ENCODE measurements around the gene ARRDC5. TPM values are rescaled to one million over a fixed set of nuclear protein-coding genes. Genes with fewer than 3 reads are reported as not detected.

ARRDC5 gene
- total and polyA plus RNA-seq, 2 of the 8 experiments (the other 6 are each of a cell fraction or from before 2014, with no cell fraction given), result not detected

DNA sequence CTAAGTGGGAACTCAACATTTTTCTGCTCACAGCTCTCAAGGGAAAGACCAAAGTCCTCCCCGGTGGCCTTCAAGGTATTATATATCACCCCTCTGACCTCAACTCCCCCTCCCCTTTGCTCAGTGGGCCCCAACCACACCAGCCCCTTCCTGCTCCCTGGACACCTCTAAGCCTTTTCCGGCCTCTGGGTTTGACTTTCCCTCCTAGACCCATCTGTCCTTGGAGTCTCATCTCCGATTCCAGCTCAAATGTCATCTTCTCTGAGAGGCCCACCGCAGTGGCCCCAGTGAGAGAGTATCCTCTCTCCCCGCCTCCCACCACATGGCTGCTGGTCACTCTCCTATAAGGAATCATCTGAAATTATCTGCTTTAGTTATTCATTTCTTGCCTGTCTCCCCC lies 5.7 kb upstream of the ARRDC5 start:
- no peak overlapping the region for H4K8ac ChIP-seq (ENCODE audit: extremely low read depth, insufficient read depth, low read length)
- no peak overlapping the region for H3K56ac ChIP-seq (replicated peaks; ENCODE audit: insufficient read length, low read depth, low read length)
- H3K79me1 ChIP-seq (ENCODE audit: low read depth, low read length), result 0 out of 2 replicates have a peak, but pooled peaks cover 2% of the 10 kb centered on the region
- H3K23me2 ChIP-seq (ENCODE audit: low read depth, low read length), result peaks cover 8% of the 10 kb centered on the region
- whole genome bisulfite sequencing, 2 experiments (ENCODE audit: extremely low coverage in 1 of 2, insufficient coverage in 1 of 2, insufficient read length in 1 of 2, insufficient replicate concordance in 2 of 2, low coverage in 1 of 2, low lambda C conversion rate in 2 of 2, missing lambda C conversion rate in 1 of 2), result 70% methylated on average over 5 of the region's 5 CpGs; no CpG with 5 or more reads in 1 of the 2 experiments
- no peak overlapping the region for H4K91ac ChIP-seq (replicated peaks; ENCODE audit: insufficient read length, low read length)
- peaks cover 2 to 15% (median 4%) of the 10 kb centered on the region in 4 experiments; a peak in 5 of 8 replicates for H3K36me3 ChIP-seq (ENCODE audit: control insufficient read depth in 2 of 4, insufficient read depth in 4 of 4, low read length in 3 of 4)
- H2AFZ ChIP-seq (ENCODE audit: low read length), result no peak overlapping the region
- peak overlapping the region in 1 of 2 experiments; percentile 75; a peak in 1 of 4 replicates for H3K4me2 ChIP-seq (ENCODE audit: insufficient read depth in 1 of 2, low read depth in 2 of 2, low read length in 2 of 2)
- TF ChIP-seq KDM5A (IDR thresholded peaks at IDR 0.05; ENCODE audit: low read length) (no peak), TAF7 (optimal IDR thresholded peaks at IDR 0.05; ENCODE audit: borderline replicate concordance, low read depth, low read length) (no peak), MAFK (IDR thresholded peaks at IDR 0.05; ENCODE audit: low read depth, low read length) (no peak), SUZ12 (IDR thresholded peaks at IDR 0.05; ENCODE audit: low read length) (no peak), YY1 (IDR thresholded peaks at IDR 0.05; ENCODE audit: low read depth, low read length) (no peak), KDM1A (IDR thresholded peaks at IDR 0.05; ENCODE audit: borderline replicate concordance, low read length) (no peak), SIN3A (conservative IDR thresholded peaks at IDR 0.05 in 1 of 2, IDR thresholded peaks at IDR 0.05 in 1 of 2; ENCODE audit: low read depth in 1 of 2, low read length in 2 of 2) (no peak)
- TF ChIP-seq, protein P1, sequence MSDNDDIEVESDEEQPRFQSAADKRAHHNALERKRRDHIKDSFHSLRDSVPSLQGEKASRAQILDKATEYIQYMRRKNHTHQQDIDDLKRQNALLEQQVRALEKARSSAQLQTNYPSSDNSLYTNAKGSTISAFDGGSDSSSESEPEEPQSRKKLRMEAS (IDR thresholded peaks at IDR 0.05), result no peak
- TF ChIP-seq, protein P2, sequence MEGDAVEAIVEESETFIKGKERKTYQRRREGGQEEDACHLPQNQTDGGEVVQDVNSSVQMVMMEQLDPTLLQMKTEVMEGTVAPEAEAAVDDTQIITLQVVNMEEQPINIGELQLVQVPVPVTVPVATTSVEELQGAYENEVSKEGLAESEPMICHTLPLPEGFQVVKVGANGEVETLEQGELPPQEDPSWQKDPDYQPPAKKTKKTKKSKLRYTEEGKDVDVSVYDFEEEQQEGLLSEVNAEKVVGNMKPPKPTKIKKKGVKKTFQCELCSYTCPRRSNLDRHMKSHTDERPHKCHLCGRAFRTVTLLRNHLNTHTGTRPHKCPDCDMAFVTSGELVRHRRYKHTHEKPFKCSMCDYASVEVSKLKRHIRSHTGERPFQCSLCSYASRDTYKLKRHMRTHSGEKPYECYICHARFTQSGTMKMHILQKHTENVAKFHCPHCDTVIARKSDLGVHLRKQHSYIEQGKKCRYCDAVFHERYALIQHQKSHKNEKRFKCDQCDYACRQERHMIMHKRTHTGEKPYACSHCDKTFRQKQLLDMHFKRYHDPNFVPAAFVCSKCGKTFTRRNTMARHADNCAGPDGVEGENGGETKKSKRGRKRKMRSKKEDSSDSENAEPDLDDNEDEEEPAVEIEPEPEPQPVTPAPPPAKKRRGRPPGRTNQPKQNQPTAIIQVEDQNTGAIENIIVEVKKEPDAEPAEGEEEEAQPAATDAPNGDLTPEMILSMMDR (IDR thresholded peaks at IDR 0.05; ENCODE audit: control extremely low read depth in 1 of 3, insufficient read depth in 1 of 3, low read depth in 1 of 3, low read length in 3 of 3), result no peak
- H3K9me3 ChIP-seq (ENCODE audit: insufficient read depth in 2 of 2, low read depth in 1 of 2, low read length in 1 of 2), result no peaks in the 10 kb centered on the region
- H3K27ac ChIP-seq (ENCODE audit: low read depth, low read length), result no peak overlapping the region
- CTCF ChIA-PET (ENCODE audit: partially characterized antibody), result interaction anchor here (0.6 to 1.2 kb wide), 6 partner anchors 10 to 57 kb away, joined by 3 to 5 read pairs (median 3); no protein-coding TSS in a partner anchor
- no peak overlapping the region for H3K4me3 ChIP-seq (ENCODE audit: extremely low read depth in 1 of 4, insufficient read depth in 2 of 4, low read depth in 3 of 4, low read length in 4 of 4)
- no peak overlapping the region for H2BK120ac ChIP-seq (replicated peaks; ENCODE audit: low read depth, low read length)
- H2BK12ac ChIP-seq (ENCODE audit: low read depth, low read length), result no peak overlapping the region
- H3K18ac ChIP-seq (ENCODE audit: extremely low read depth, low read length), result no peak overlapping the region; the same call in 1 of the 2 replicates
- H3K27me3 ChIP-seq (replicated peaks in 1 of 4; ENCODE audit: control insufficient read depth in 3 of 4, extremely low read depth in 1 of 4, insufficient read depth in 3 of 4, low read length in 3 of 4), result no peaks in the 10 kb centered on the region; a peak in 1 of 7 replicates
- H3K9ac ChIP-seq (replicated peaks in 1 of 4; ENCODE audit: extremely low read depth in 1 of 4, low read depth in 3 of 4, low read length in 3 of 4), result no peak overlapping the region
- H3K23ac ChIP-seq (ENCODE audit: insufficient read length), result no peak overlapping the region
- no peak overlapping the region for H4K5ac ChIP-seq (ENCODE audit: insufficient read length, low read depth, low read length)
- peaks cover 0 to 14% (median 11%) of the 10 kb centered on the region in 4 experiments; a peak in 6 of 7 replicates for H3K4me1 ChIP-seq (replicated peaks in 1 of 4; ENCODE audit: control insufficient read depth in 3 of 4, insufficient read depth in 4 of 4, low read length in 3 of 4)
- no peak overlapping the region for H3K14ac ChIP-seq (ENCODE audit: insufficient read length)
- H3K79me2 ChIP-seq (ENCODE audit: control insufficient read depth in 1 of 2, insufficient read depth in 2 of 2, low read length in 2 of 2), result peaks cover 0 to 27% of the 10 kb centered on the region in 2 experiments; a peak in 2 of 4 replicates
- POLR2A ChIA-PET (ENCODE audit: partially characterized antibody), result interaction anchor here (2.0 kb wide), 1 partner anchor 123 kb away, joined by 4 read pairs; no protein-coding TSS in a partner anchor
- no peak overlapping the region for H2BK20ac ChIP-seq (ENCODE audit: low read length)
- no peak overlapping the region for H2AK5ac ChIP-seq (ENCODE audit: low read depth, low read length)
- peaks cover 3 to 9% of the 10 kb centered on the region in 2 experiments for H4K20me1 ChIP-seq (replicated peaks in 1 of 2; ENCODE audit: control insufficient read depth in 1 of 2, insufficient read depth in 2 of 2, low read length in 2 of 2)
- FAIRE-seq, result no peak
- no peak overlapping the region for H3K4ac ChIP-seq (replicated peaks; ENCODE audit: insufficient read length, low read depth, low read length)
- DNase-seq (ENCODE audit: low read depth in 1 of 2, low spot score in 2 of 2), result no peak
- H2BK5ac ChIP-seq (ENCODE audit: low read depth, low read length), result no peak overlapping the region
- no peak overlapping the region for H2BK15ac ChIP-seq (ENCODE audit: low read length)

All from H1 (cell line).